GM20000 (cell line): ENCODE measurements around the gene SPATA4.

Experiments used
- DNase-seq: peaks from one replicate; pipeline ENCODE4 v3.0.0; 2012; ENCODE audit warnings: low spot score
- CTCF ChIP-seq: IDR thresholded peaks from 2 replicates; pipeline ENCODE4 v1.5.1; 2012; ENCODE audit warnings: mild to moderate bottlenecking, control low read depth; ENCODE audit errors: extremely low read depth, missing control alignments

SPATA4 gene

GRCh38 chr4:176195184-176195978 is at the start of gene SPATA4:
TSS of gene SPATA4 (minus strand) at chr4:176195585. CDS start at chr4:176195562, 23 bp downstream.
- DNase-seq, result peak; percentile 90
- no peak for TF ChIP-seq CTCF

- no peak for DNase-seq
- TF ChIP-seq CTCF, result no peak
Measured at GRCh38 chr4:176242764-176243347, 47.5 kb upstream of the SPATA4 start.

GRCh38 chr4:176241703-176242102 is 46.3 kb upstream of the SPATA4 start:
- no peak for TF ChIP-seq CTCF
- DNase-seq, result no peak

- no peak for DNase-seq
- no peak for TF ChIP-seq CTCF
Measured at GRCh38 chr4:176238826-176239225, 43.4 kb upstream of the SPATA4 start.

- no peak for TF ChIP-seq CTCF
- no peak for DNase-seq
Measured at GRCh38 chr4:176238157-176238610, 42.8 kb upstream of the SPATA4 start.

GRCh38 chr4:176236946-176237345 is 41.6 kb upstream of the SPATA4 start:
- TF ChIP-seq CTCF, result no peak
- DNase-seq, result no peak

- no peak for TF ChIP-seq CTCF
- no peak for DNase-seq
Measured at GRCh38 chr4:176230836-176231235, 35.5 kb upstream of the SPATA4 start.
